GM19467 (cell line): Measurements from ENCODE around the gene FOXO3.

Experiments used
- ATAC-seq: cut with Tn5 transposase; IDR thresholded peaks from one replicate; pipeline ENCODE4 v1.9.1; 2021; ENCODE audit warnings: mild to moderate bottlenecking, moderate library complexity; ENCODE audit not compliant: unreplicated experiment

FOXO3 gene

GRCh38 chr6:108706649-108707048, 145.9 kb downstream of the FOXO3 start:
- no peak for ATAC-seq

DNA sequence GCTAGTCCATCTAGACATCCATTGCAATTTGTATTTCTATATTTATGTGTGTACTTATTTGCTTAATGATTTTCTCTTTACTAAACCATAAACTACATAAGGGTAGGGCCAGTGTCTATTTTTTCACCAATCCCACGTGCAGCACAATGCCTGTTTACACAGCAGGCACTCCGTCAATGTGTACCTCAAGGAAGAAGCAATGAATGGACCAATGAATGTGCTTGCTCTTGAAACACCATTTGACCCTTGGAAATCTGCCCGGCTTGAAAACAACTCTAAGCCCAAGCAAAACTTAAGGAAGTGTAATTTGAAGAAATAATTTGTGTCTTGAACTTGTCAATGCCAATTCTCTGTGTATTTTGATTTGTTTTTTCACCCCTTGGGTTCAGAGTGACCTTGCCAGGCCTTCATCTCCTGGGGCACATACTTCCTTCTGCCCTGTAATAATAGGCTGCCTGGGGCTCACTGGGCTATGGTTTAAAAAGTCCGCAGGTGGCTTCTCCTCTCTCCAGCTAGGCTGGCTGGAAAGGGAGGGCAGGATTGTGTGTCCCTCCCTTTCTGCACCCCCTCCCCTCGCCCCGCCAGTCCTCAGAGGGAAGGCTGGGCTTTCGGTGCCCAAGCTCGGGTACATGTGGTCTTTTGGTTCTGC, 146.7 kb downstream of the FOXO3 start:
- ATAC-seq = no peak

GRCh38 chr6:108710030-108710429, 149.3 kb downstream of the FOXO3 start:
- no peak for ATAC-seq

DNA sequence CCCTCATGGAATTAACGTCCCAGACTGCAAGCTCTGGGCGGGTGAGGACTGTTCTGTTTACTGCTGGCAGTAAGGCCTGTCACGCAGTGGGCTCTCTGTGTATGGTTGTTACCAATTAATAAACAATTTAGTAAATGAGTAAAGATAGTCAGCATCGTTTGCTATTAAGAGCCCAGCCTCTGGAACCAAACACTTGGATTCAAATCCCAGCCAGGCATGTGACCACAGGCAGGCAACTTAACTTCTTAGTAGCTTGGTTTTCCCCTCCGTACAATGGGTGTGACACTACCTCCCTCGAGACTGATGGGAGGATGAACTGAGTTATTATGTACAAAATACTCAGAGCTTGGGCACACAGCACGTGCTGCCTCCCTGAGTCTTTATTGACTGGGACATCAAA, 149.8 kb downstream of the FOXO3 start:
- ATAC-seq = no peak

- no peak for ATAC-seq
Measured at GRCh38 chr6:108711071-108711470, 150.4 kb downstream of the FOXO3 start.

- ATAC-seq = no peak
Measured at GRCh38 chr6:108711826-108712225, 151.1 kb downstream of the FOXO3 start.

GRCh38 chr6:108712946-108713345, 152.2 kb downstream of the FOXO3 start:
- no peak for ATAC-seq

GRCh38 chr6:108714101-108714765, 153.5 kb downstream of the FOXO3 start:
- ATAC-seq = no peak

DNA sequence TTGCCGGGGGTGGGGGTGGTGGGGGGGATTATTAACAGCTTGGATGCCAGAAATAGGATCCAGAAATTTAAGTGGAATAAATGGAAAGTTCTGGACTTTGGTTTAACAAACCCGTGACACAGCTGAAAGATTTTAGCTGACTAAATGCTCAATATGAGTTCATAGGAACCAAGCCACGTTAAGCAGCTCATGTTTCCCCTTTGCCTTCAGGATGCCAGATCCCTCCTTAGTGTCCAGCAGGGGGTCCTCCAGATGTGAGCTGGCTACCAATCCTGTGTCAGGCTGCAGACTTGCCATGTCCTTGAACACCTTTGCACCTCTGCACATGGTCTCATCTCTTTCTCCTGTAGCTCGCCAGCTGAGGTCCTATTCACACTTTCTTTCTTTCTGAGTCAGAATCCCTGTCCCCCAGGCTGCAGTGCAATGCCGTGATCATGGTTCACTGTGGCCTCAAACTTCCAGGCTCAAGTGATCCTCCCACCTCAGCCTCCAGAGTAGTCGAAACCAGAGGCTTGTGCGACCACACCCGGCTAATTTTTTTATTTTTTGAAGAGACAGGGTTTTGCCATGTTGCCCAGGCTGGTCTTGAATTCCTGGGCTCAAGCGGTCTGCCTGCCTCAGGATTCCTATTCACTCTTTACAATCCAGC, 154.2 kb downstream of the FOXO3 start:
- no peak for ATAC-seq

DNA sequence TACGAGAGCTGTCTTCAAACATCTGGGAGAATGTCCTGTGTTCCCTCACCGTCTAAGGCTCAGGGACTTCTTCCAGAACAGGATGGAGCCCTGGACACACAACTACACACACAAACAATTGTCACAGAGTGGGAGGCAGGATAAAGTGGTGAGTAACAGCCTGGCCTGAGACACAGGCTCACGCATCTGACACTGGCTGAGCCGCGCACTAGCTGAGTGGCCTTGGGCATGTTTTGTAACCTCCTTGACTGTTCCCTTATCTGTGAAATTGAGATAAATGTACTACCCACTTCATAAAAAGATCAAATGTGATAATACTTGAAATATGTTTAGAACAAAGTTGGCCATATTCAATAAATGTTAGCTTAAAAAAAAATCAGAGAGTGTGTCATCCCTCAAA, 155.1 kb downstream of the FOXO3 start:
- no peak for ATAC-seq

- ATAC-seq = no peak
Measured at GRCh38 chr6:108716801-108717791, 156.4 kb downstream of the FOXO3 start.

DNA sequence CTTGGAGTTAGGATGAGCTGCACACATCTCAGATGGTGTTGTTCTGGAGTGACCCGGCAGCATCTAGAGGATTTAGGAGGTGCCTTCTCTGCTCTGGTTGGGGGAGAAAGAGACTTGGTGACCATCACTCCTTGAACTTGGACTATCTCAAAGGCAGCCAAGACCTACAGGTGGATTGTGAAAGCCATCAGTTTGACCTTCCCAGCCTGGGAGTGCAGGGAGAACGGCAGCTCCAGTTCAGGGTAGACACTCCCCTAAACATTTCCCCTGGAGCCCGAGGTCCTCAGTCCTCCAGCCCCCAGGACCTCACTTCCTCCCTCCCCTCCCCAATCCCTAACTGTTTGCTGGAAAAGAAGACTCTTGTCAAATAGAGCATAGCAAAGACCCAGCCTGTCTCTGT, 158.8 kb downstream of the FOXO3 start:
- ATAC-seq = no peak

- no peak for ATAC-seq
Measured at GRCh38 chr6:108720827-108721226, 160.1 kb downstream of the FOXO3 start.

- no peak for ATAC-seq
Measured at GRCh38 chr6:108721286-108721685, 160.6 kb downstream of the FOXO3 start.

DNA sequence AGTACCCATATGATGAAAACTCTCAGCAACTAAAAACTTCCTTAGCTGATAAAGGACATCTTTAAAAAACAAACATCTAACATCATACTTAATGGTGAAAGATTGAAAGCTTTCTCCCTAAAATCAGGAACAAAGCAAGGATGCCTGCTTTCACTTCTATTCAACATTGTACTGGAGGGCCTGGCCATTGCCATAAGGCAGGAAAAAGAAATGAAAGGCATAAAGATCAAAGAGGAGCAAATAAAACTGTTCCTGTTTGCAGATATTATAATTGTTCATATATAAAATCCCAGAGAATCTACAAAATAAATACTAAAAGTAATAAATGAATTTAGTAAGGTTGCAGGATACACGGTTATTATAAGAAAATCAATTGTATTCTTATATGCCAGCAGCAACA, 162.9 kb downstream of the FOXO3 start:
- ATAC-seq = no peak

DNA sequence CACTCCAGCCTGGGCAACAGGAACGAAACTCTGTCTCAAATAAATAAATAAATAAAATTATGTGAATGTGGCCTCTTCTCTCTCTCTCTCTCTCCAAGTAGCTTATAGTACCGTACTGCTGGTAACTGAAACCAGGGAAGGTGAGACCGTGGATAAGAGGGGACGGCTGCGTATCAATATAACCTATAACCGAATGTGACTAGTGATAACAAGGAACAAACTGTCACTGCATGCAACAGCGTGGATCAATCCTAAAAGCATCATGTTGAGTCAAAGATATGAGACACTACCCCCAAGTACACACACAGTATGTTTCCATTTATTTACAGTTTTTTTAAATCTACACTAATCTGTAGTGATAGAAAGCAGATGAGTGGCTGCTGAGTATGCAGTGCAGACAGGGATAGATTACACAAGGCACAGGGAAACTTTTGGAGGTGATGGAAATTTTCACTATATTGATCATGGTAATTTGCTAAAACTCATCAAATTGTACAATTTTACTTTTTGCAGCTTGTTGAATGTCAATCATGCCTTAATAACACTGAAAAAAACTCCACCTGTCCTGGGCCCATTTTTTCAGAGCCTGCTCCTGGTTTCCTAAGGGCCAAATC, 166.1 kb downstream of the FOXO3 start:
- no peak for ATAC-seq

DNA sequence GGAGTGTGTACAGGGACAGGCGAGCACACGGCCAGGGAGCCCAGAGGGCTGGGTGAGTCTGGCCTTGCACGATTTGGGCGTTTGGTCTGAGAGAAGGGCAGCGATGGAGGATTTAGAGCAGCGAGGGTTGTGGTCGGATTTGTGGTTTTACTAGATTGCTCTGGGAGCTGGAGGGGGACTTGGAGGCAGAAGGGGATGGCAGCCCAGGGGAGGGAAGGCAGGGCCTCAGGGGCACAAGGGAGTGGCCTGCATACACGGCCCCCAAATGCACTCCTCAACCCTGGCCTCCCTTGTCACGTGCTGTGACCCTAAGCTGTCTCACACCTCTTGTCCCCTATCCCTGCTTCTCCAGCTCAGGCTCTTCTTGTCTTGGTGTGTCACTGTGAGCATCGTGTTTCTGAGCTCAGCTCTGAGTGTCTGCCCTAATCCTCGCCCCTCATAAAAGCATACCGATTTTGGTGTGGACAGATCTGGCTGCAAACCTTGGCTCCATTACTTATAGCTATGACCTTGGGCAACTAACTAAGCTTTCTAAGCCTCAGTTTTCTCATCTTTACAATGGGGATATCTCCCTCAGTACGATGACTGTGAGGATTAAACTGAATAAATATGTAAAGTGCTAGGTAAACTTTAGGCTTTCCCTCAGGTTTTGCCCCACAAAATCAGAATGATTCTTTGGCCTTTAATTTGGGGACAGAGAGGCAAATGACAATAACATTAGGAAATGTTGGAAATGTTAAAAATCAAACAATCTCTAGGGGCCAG, 167.4 kb downstream of the FOXO3 start:
- ATAC-seq = no peak

DNA sequence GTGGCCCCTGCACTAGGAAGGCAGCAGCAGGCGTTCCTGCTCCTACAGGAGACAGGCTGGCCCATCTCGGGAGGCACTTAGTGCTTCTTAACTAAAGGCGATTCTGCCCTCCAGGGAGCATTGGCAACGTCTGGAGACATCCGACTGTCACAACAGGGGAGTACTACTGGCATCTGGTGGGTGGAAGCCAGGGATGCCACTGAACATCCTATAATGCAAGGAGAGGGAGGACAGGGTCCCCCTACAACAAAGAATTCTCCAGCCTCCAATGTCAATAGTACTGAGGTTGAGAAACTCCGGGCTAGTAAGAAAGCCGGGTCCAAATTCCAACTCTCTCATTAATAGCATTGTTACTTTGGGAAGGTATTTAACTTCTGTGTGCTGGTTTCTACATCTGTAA, 168.1 kb downstream of the FOXO3 start:
- no peak for ATAC-seq

DNA sequence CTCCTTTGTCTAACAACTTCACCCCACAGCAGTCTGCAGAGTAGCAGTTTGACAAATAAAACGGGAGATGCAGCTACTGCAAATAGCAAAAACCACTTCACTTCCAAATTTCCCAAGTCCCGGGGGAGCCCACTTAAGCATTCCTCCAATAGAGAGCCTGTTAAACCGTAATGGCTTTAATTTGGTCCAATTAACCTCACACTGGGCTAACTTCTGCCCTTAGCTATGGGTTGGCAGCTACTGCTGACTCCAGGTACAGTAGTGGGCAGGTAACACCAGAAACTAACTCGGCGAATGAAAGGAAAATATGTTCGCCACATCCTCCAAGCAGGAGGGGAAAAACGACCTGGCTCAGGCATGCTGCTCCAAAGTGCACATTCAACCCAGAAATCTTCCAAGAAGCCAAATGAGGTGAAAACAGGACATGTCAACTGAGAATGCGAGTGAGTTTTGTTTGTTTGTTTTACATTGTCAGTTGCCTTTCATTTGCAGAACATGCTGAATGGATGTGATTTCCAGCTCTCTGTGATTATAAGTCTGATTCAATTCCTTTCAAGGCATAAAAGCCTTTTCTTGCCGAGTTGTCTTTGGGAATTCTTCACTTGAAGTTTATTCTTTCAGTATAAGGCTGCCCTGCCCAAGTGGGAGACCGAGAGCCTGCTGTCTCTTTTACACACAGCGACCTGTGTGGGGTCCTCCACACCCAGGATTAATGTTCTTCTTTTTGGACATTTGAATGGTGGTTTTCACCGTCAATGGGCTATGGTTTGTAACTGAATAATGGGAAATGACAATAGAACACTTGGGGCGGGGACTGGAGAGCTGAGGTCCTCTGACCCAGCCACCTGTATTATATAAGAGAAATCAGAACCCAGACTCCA, 170.2 kb downstream of the FOXO3 start:
- no peak for ATAC-seq
